ENCODE data around the gene PAPPA2. TPM values are rescaled to one million over a fixed set of nuclear protein-coding genes. Genes with fewer than 3 reads are reported as not detected.

The PAPPA2 gene
- total RNA-seq, 3 donors from 2014 or later (not counting 1 experiment from before 2014, with no cell fraction given): 0.48 TPM; not detected in 2

DNA sequence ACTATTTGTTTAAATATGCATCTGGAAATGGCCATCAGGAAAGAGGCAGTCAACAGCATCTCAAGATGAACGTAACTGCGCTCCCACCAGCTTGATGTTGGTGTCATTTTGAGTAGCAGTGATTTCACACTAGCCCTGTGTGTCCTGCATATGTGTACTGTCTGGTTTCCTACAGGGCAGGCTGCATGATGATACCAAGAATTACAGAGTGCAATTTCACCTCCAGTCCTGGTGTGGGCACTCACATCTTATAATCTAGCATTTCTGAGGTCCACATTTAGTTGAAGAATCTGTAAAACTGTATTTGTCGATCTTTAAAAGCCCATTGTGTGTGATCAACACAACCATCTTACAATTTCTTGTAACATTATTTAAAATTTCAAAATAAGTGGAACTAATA is 336.4 kb downstream of the PAPPA2 start:
- Mint-ChIP-seq H3K36me3 (no peaks in the 10 kb centered on the region), H3K4me3 (no peak overlapping the region), H3K27ac (no peak overlapping the region), H3K4me1 (no peaks in the 10 kb centered on the region), H3K9me3 (peaks cover 5 to 9% of the 10 kb centered on the region in 2 donors), H3K27me3 (ENCODE audit: low read depth in 2 of 2) (no peaks in the 10 kb centered on the region)
- Histone ChIP-seq H3K27ac (ENCODE audit: low read length) (no peak overlapping the region), H3K27me3 (ENCODE audit: control insufficient read depth, insufficient read depth, low read length) (no peaks in the 10 kb centered on the region), H3K9me3 (ENCODE audit: control insufficient read depth, insufficient read depth, low read length) (no peaks in the 10 kb centered on the region), H3K4me1 (ENCODE audit: control insufficient read depth, insufficient read depth, low read length) (no peaks in the 10 kb centered on the region), H3K4me3 (ENCODE audit: low read length) (no peak overlapping the region), H3K36me3 (ENCODE audit: control insufficient read depth, insufficient read depth, low read length) (no peaks in the 10 kb centered on the region)
- DNase-seq (no peak), ATAC-seq (no peak)
- no peak for TF ChIP-seq CTCF (IDR thresholded peaks at IDR 0.05)
- 89% methylated on average over 2 of the region's 3 CpGs for WGBS (ENCODE audit: insufficient coverage)
- intact Hi-C loops (cut with micrococcal nuclease): no loop called here

DNA sequence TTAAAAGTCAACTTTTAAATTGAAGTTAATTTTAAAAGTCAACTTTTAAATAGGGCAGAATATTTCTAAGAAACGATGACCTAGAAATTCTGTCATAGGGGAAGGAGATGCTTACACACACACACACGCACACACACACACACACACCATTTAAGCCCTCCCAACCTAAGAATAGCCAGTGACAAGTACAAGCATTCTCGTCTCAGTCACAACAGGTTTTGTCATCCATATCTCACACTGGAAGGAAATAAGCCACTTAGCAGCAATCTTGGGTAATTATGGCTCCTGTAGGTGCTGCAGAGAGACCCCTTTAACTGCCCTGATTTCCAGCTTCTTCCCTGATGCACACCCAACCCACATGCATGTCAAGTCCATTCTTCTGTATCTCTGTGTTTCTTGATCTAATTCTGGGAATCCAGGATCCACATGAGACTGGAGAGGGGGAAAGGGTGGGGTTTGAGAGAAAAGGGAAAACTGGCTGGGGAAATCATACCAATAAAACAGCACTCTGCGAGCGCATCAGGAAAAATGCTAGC is 338.1 kb downstream of the PAPPA2 start:
- intact Hi-C loops (cut with micrococcal nuclease): no loop called here
- H3K27me3 ChIP-seq (ENCODE audit: control insufficient read depth, insufficient read depth, low read length): no peaks in the 10 kb centered on the region
- Mint-ChIP-seq H3K27ac (no peak overlapping the region), H3K36me3 (no peaks in the 10 kb centered on the region), H3K9me3 (peaks cover 4 to 6% of the 10 kb centered on the region in 2 donors), H3K4me1 (no peaks in the 10 kb centered on the region), H3K27me3 (ENCODE audit: low read depth in 2 of 2) (no peaks in the 10 kb centered on the region), H3K4me3 (no peak overlapping the region)
- DNase-seq: no peak
- no peak for ATAC-seq
- no peaks in the 10 kb centered on the region for H3K4me1 ChIP-seq (ENCODE audit: control insufficient read depth, insufficient read depth, low read length)
- H3K4me3 ChIP-seq (ENCODE audit: low read length): no peak overlapping the region
- no peaks in the 10 kb centered on the region for H3K36me3 ChIP-seq (ENCODE audit: control insufficient read depth, insufficient read depth, low read length)
- no peak overlapping the region for H3K27ac ChIP-seq (ENCODE audit: low read length)
- no peak for TF ChIP-seq CTCF (IDR thresholded peaks at IDR 0.05)
- no peaks in the 10 kb centered on the region for H3K9me3 ChIP-seq (ENCODE audit: control insufficient read depth, insufficient read depth, low read length)
- 56% methylated on average over 3 of the region's 5 CpGs for WGBS (ENCODE audit: insufficient coverage)

DNA sequence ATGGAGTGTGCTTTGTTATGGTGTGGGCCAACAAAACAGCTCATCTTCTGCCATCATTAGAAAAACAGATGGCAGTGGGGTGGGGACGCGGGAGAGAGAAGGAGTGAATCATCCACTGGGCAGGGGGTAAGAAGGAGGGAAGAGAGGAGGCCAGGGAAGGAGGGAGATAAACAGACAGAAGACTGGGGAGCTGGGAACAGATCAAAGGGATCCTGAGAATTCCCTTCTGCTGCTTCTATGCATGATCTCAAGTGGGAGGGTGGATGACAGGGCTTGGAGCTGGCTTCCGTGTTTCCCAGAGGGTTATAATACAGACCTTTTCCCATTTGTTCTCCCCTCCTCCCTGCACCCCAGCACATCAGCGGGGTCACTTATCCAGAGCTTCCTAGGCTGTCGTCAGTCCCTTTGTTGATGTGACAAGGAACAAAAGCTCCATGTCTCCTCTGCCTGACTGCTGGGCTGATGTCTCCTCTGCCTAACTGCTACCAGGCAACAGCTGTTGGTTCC is 338.6 kb downstream of the PAPPA2 start:
- H3K36me3 Mint-ChIP-seq: no peaks in the 10 kb centered on the region
- no peak for ATAC-seq
- Histone ChIP-seq H3K4me3 (ENCODE audit: low read length) (no peak overlapping the region), H3K27me3 (ENCODE audit: control insufficient read depth, insufficient read depth, low read length) (no peaks in the 10 kb centered on the region), H3K36me3 (ENCODE audit: control insufficient read depth, insufficient read depth, low read length) (no peaks in the 10 kb centered on the region), H3K9me3 (ENCODE audit: control insufficient read depth, insufficient read depth, low read length) (no peaks in the 10 kb centered on the region), H3K27ac (ENCODE audit: low read length) (no peak overlapping the region), H3K4me1 (ENCODE audit: control insufficient read depth, insufficient read depth, low read length) (no peaks in the 10 kb centered on the region)
- WGBS (ENCODE audit: insufficient coverage): 36% methylated on average over 5 of the region's 5 CpGs
- H3K27me3 Mint-ChIP-seq (ENCODE audit: low read depth in 2 of 2): no peaks in the 10 kb centered on the region
- H3K4me1 Mint-ChIP-seq: no peaks in the 10 kb centered on the region
- TF ChIP-seq CTCF (IDR thresholded peaks at IDR 0.05): no peak
- intact Hi-C loops (cut with micrococcal nuclease): no loop called here
- H3K9me3 Mint-ChIP-seq: peaks cover 3 to 4% of the 10 kb centered on the region in 2 donors
- no peak overlapping the region for H3K4me3 Mint-ChIP-seq
- DNase-seq: no peak
- no peak overlapping the region for H3K27ac Mint-ChIP-seq

DNA sequence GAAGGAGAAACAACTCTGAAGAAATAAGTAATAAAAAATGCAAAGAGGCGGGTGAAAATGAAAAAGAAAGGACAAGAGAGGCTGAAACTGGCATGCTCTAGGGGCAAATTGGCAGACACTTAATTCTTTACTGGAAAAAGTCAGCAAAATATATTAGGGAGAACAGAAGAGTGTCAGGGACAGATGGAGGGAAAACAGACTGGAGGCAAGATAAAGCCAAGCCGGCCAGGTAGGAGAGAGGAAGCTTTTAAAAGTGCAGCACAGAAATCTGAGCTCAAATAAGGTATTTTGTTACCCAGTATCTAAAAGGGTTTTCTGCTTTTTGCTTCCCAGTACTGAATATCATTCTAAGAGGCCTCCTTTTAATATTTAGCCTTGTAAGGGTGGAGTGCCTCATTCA is 339.3 kb downstream of the PAPPA2 start:
- no peak for ATAC-seq
- no peaks in the 10 kb centered on the region for H3K27me3 ChIP-seq (ENCODE audit: control insufficient read depth, insufficient read depth, low read length)
- H3K4me3 ChIP-seq (ENCODE audit: low read length): no peak overlapping the region
- Mint-ChIP-seq H3K4me3 (no peak overlapping the region), H3K4me1 (no peaks in the 10 kb centered on the region), H3K27me3 (ENCODE audit: low read depth in 2 of 2) (no peaks in the 10 kb centered on the region), H3K36me3 (no peaks in the 10 kb centered on the region), H3K9me3 (peaks cover 2 to 3% of the 10 kb centered on the region in 2 donors), H3K27ac (no peak overlapping the region)
- DNase-seq: no peak
- no peaks in the 10 kb centered on the region for H3K4me1 ChIP-seq (ENCODE audit: control insufficient read depth, insufficient read depth, low read length)
- intact Hi-C loops (cut with micrococcal nuclease): no loop called here
- WGBS (ENCODE audit: insufficient coverage): 88% methylated on average over 2 of the region's 2 CpGs
- H3K27ac ChIP-seq (ENCODE audit: low read length): no peak overlapping the region
- no peaks in the 10 kb centered on the region for H3K9me3 ChIP-seq (ENCODE audit: control insufficient read depth, insufficient read depth, low read length)
- H3K36me3 ChIP-seq (ENCODE audit: control insufficient read depth, insufficient read depth, low read length): no peaks in the 10 kb centered on the region
- no peak for TF ChIP-seq CTCF (IDR thresholded peaks at IDR 0.05)

All from natural killer cell (primary cell).